Peyer's patch (tissue), 4 donors: ENCODE results near the gene ALKBH5.
A peak's percentile ranks its signal among the peaks of the same experiment; 100 is the strongest.

Experiments
- CTCF ChIP-seq, 6 experiments: fragments of 450-650 bp in 4 of 6; fragments of 200-600 bp in 2 of 6; sonication (generic) in 1 of 6; IDR thresholded peaks; one replicate each; pipeline ENCODE4 v1.5.1; 2017 to 2019; ENCODE audit warnings: antibody characterized with exemption in 6 of 6, mild to moderate bottlenecking in 3 of 6, moderate library complexity in 1 of 6
- POLR2A ChIP-seq, 2 donors: fragments of 450-650 bp; IDR thresholded peaks; one replicate each; pipeline ENCODE4 v1.5.1; 2017; ENCODE audit warnings: antibody characterized with exemption in 2 of 2, mild to moderate bottlenecking in 2 of 2, moderate library complexity in 2 of 2

GRCh38 chr17:18166894-18167293 lies 16.7 kb upstream of the ALKBH5 start:
- peak in 1 of 6 experiments; percentile 12 for TF ChIP-seq CTCF (IDR thresholded peaks at IDR 0.05)
- no peak for TF ChIP-seq POLR2A (IDR thresholded peaks at IDR 0.05)
